Endodermal cell (in vitro differentiated cells): Measurements from ENCODE around the gene AGR3. TPM values are rescaled to one million over a fixed set of nuclear protein-coding genes. Genes with fewer than 3 reads are reported as not detected.

Experiments
- DNase-seq: peaks from one replicate; pipeline ENCODE4 v3.0.0-alpha.2; 2017
- H3K27ac ChIP-seq: 2 replicates; pipeline ENCODE4 v1.5.1; 2013; ENCODE audit warnings: mild to moderate bottlenecking, low read depth, low read length, moderate library complexity
- H3K27me3 ChIP-seq: 2 replicates; pipeline ENCODE4 v1.6.1; 2013; ENCODE audit warnings: mild to moderate bottlenecking, low read length, moderate library complexity; ENCODE audit not compliant: insufficient read depth, control insufficient read depth, poor library complexity, severe bottlenecking
- H3K36me3 ChIP-seq: 2 replicates; pipeline ENCODE4 v1.7.0; 2013; ENCODE audit warnings: mild to moderate bottlenecking, low read length, moderate library complexity; ENCODE audit not compliant: control insufficient read depth, insufficient read depth
- H3K4me1 ChIP-seq: one replicate; pipeline ENCODE4 v1.7.0; 2013; ENCODE audit warnings: low read length; ENCODE audit not compliant: control insufficient read depth, insufficient read depth
- H3K4me3 ChIP-seq: 2 replicates; pipeline ENCODE4 v1.5.1; 2013; ENCODE audit warnings: mild to moderate bottlenecking, low read length, moderate library complexity
- H3K9ac ChIP-seq: 2 replicates; pipeline ENCODE4 v1.6.1; 2013; ENCODE audit warnings: mild to moderate bottlenecking, low read length, moderate library complexity; ENCODE audit not compliant: poor library complexity, severe bottlenecking; ENCODE audit errors: extremely low read depth
- H3K9me3 ChIP-seq: 2 replicates; pipeline ENCODE4 v1.6.1; 2013; ENCODE audit warnings: mild to moderate bottlenecking, low read length, moderate library complexity; ENCODE audit not compliant: control insufficient read depth
- H3K27ac Mint-ChIP-seq: 2 replicates; pipeline ENCODE4 v1.8.0; 2020; ENCODE audit warnings: mixed read lengths
- H3K27me3 Mint-ChIP-seq: 2 replicates; pipeline ENCODE4 v1.8.0; 2021; ENCODE audit warnings: mild to moderate bottlenecking, mixed read lengths; ENCODE audit not compliant: insufficient read depth
- H3K36me3 Mint-ChIP-seq: 2 replicates; pipeline ENCODE4 v1.8.0; 2020; ENCODE audit warnings: low read depth, mixed read lengths
- H3K4me1 Mint-ChIP-seq: 2 replicates; pipeline ENCODE4 v1.8.0; 2020; ENCODE audit warnings: mixed read lengths
- H3K4me3 Mint-ChIP-seq: 2 replicates; pipeline ENCODE4 v1.8.0; 2020; ENCODE audit warnings: mild to moderate bottlenecking, moderate library complexity, mixed read lengths
- H3K9me3 Mint-ChIP-seq: 2 replicates; pipeline ENCODE4 v1.8.0; 2020; ENCODE audit warnings: mild to moderate bottlenecking, mixed read lengths
- WGBS, 2 experiments: methylation state at CpG; one replicate each; pipeline versions ENCODE4 v1.1.5 to v1.1.7; 2013; ENCODE audit warnings: missing lambda C conversion rate in 2 of 2, mixed read lengths in 1 of 2; ENCODE audit not compliant: insufficient coverage in 1 of 2, insufficient read length in 1 of 2; 5-methylcytosine and 5-hydroxymethylcytosine counted together
- total RNA-seq, 2 donors: library from RNA; stranded (reverse); fragmentation: NEBNext Ultra II Directional in 1 of 2; extraction: Animal tissue kit (Norgen Biotek cat#: 25700) in 1 of 2; gene quantifications; 2 replicates in 1 of 2; 3 replicates in 1 of 2; pipeline ENCODE4 v1.2.1, GENCODE V29; 2021
- TF ChIP-seq, protein P1 (sequence below): fragments of 200-600 bp; sonication (generic); conservative IDR thresholded peaks from 2 replicates; pipeline ENCODE4 v1.5.0; 2021; ENCODE audit warnings: antibody characterized with exemption, mild to moderate bottlenecking

AGR3 gene
- total RNA-seq, 2 donors from 2014 or later = not detected

DNA sequence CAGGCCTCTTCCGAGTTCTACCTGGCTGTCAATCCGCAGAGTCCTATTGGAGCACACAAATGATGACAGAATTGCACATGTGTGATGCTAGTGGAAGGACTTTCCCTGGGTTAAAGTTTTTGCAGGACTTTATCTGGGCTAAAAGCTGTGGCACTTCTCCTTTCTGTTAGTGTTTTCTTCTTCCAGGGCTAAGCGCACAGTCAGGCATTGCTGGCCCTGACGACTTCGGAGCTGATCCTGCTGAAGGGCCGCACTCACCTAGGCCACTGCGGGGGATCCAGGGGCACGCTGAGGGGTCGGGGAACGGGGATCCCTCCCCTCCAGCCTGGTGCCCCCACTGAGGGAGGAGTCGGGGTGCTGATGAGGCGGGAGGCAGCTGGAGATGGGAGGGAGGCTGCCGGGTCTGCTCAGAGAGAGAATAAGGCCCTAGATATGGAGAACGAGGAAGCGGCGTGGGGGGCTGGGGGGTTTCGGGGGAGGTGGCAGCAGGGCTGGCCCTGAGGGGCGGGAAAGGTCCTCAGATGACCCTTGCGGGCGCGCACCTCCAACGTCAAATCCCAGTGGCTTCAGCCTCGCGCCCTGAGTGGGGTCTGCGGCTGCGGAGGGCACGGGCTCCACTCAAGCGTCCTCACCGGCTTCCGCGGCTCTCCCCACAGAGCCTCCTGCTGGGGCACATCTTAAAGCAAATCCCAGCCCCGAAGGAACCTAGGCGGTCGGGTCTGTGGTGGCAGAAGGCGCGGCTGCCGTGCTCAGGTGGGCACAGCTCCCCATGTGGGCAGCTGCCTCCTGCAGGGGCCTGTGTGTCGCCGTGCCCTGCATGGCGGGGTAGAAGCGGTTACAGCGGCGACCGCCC is 30.9 kb downstream of the AGR3 start:
- Histone ChIP-seq H3K4me1 (no peaks in the 10 kb centered on the region), H3K27me3 (peaks cover 5% of the 10 kb centered on the region), H3K27ac (no peak overlapping the region), H3K9me3 (no peaks in the 10 kb centered on the region), H3K36me3 (no peaks in the 10 kb centered on the region), H3K4me3 (no peak overlapping the region), H3K9ac (no peak overlapping the region)
- Mint-ChIP-seq H3K9me3 (no peaks in the 10 kb centered on the region), H3K4me3 (no peak overlapping the region), H3K4me1 (peaks cover 21% of the 10 kb centered on the region), H3K36me3 (no peaks in the 10 kb centered on the region), H3K27me3 (peaks cover 67% of the 10 kb centered on the region), H3K27ac (no peak overlapping the region)
- DNase-seq = no peak
- TF ChIP-seq, protein P1, sequence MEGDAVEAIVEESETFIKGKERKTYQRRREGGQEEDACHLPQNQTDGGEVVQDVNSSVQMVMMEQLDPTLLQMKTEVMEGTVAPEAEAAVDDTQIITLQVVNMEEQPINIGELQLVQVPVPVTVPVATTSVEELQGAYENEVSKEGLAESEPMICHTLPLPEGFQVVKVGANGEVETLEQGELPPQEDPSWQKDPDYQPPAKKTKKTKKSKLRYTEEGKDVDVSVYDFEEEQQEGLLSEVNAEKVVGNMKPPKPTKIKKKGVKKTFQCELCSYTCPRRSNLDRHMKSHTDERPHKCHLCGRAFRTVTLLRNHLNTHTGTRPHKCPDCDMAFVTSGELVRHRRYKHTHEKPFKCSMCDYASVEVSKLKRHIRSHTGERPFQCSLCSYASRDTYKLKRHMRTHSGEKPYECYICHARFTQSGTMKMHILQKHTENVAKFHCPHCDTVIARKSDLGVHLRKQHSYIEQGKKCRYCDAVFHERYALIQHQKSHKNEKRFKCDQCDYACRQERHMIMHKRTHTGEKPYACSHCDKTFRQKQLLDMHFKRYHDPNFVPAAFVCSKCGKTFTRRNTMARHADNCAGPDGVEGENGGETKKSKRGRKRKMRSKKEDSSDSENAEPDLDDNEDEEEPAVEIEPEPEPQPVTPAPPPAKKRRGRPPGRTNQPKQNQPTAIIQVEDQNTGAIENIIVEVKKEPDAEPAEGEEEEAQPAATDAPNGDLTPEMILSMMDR = no peak
- WGBS, 2 experiments = 96 to 97% methylated on average over 18 to 44 of the region's 44 CpGs

DNA sequence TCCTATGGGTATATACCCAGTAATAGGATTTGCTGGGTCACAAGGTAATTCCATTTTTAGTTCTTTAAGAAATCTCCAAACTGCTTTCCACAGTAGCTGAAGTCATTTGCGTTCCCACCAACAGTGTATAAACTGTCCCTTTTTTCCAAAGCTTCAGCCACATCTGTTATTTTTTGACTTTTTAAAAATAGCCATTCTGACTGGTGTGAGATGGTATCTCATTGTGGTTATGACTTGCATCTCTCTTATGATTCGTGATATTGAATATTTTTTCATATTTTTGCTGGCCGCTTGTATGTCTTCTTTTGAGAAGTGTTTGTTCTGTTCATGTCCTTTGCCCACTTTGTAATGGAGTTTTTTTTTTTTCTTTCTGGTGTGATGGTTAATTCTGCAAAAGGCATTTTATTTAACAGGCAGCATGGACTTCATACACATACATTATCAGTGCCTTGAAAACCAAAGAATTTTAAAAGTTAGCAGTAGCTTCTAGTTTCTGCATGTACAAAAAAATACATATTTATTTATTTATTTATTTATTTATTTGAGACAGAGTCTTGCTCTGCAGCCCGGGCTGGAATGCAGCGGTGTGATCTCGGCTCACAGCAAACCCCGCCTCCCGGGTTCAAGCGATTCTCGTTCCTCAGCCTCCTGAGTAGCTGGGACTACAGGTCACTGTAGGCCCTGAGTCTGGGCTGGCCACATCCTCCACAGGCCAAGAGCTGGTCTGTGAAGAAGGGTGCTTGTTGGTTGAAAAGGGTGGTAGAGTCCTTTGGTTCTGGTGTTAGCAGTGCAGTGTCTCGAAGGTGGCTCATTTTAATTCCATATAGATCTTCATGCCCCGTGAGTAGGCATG is 32.3 kb downstream of the AGR3 start:
- Histone ChIP-seq H3K9ac (no peak overlapping the region), H3K36me3 (no peaks in the 10 kb centered on the region), H3K27ac (no peak overlapping the region), H3K4me3 (no peak overlapping the region), H3K9me3 (no peaks in the 10 kb centered on the region), H3K27me3 (peaks cover 5% of the 10 kb centered on the region), H3K4me1 (no peaks in the 10 kb centered on the region)
- Mint-ChIP-seq H3K27me3 (peaks cover 58% of the 10 kb centered on the region), H3K4me1 (peaks cover 21% of the 10 kb centered on the region), H3K4me3 (no peak overlapping the region), H3K36me3 (no peaks in the 10 kb centered on the region), H3K27ac (no peak overlapping the region), H3K9me3 (no peaks in the 10 kb centered on the region)
- DNase-seq = no peak
- TF ChIP-seq, protein P1 = no peak
- WGBS, 2 experiments = 95 to 100% methylated on average over 1 to 12 of the region's 12 CpGs

DNA sequence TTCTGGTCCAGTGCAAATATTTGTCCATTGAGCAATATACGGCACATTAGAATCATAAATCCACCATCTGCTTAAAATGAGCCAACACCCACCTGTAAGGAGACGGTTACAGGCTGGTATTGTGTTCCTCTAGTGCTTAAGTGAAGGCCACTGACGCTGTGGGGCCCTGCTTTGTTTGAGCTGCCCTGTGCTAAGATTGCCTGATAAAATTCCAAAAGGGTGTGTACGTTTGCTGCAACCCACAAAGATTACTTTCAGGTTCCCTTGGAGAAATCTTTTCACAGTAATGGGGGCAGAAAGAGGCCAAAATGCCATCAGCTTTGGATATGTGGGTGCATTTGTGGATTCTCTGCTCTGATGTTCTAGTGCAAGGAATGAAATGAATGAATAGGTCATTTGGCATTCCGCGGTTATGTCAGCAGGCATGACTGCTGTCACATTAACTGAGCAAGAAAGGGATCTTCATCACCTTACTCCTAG is 34.4 kb downstream of the AGR3 start:
- H3K27ac Mint-ChIP-seq = no peak overlapping the region
- 82 to 83% methylated on average over 5 to 6 of the region's 6 CpGs for WGBS, 2 experiments
- peaks cover 13% of the 10 kb centered on the region for H3K4me1 Mint-ChIP-seq
- Histone ChIP-seq H3K4me3 (no peak overlapping the region), H3K36me3 (no peaks in the 10 kb centered on the region), H3K27me3 (peaks cover 5% of the 10 kb centered on the region), H3K9me3 (no peaks in the 10 kb centered on the region), H3K27ac (no peak overlapping the region), H3K9ac (no peak overlapping the region), H3K4me1 (no peaks in the 10 kb centered on the region)
- TF ChIP-seq, protein P1 = no peak
- peaks cover 40% of the 10 kb centered on the region for H3K27me3 Mint-ChIP-seq
- H3K4me3 Mint-ChIP-seq = no peak overlapping the region
- no peaks in the 10 kb centered on the region for H3K9me3 Mint-ChIP-seq
- no peaks in the 10 kb centered on the region for H3K36me3 Mint-ChIP-seq
- no peak for DNase-seq
